MM.1S (cell line): ENCODE measurements around the gene GRIK5.

ENCODE experiments used
- EZH2 ChIP-seq: fragments of 300-600 bp; sonication (generic); optimal IDR thresholded peaks from 2 replicates; pipeline ENCODE3; 2017; ENCODE audit warnings: low read depth, mild to moderate bottlenecking, antibody characterized with exemption, low read length, mixed read lengths
- EZH2phosphoT487 ChIP-seq: fragments of 300-600 bp; sonication (generic); IDR thresholded peaks from 2 replicates; pipeline ENCODE4 v1.6.1; 2018; ENCODE audit warnings: antibody characterized with exemption, low read length
- TF ChIP-seq, protein P1 (sequence below): fragments of 300-600 bp; sonication (generic); IDR thresholded peaks from 2 replicates; pipeline ENCODE4 v1.5.1; 2016; ENCODE audit warnings: antibody characterized with exemption, low read length, mixed read lengths

- TF ChIP-seq, protein P1, sequence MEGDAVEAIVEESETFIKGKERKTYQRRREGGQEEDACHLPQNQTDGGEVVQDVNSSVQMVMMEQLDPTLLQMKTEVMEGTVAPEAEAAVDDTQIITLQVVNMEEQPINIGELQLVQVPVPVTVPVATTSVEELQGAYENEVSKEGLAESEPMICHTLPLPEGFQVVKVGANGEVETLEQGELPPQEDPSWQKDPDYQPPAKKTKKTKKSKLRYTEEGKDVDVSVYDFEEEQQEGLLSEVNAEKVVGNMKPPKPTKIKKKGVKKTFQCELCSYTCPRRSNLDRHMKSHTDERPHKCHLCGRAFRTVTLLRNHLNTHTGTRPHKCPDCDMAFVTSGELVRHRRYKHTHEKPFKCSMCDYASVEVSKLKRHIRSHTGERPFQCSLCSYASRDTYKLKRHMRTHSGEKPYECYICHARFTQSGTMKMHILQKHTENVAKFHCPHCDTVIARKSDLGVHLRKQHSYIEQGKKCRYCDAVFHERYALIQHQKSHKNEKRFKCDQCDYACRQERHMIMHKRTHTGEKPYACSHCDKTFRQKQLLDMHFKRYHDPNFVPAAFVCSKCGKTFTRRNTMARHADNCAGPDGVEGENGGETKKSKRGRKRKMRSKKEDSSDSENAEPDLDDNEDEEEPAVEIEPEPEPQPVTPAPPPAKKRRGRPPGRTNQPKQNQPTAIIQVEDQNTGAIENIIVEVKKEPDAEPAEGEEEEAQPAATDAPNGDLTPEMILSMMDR: peak; percentile 63
- TF ChIP-seq EZH2phosphoT487 (no peak), EZH2 (no peak)
Observed at GRCh38 chr19:41998246-41999020, 71.6 kb downstream of the GRIK5 start.
